ENCODE results near the gene NFATC2IP.

NFATC2IP gene

GRCh38 chr16:28905800-28906372, 44.9 kb upstream of the NFATC2IP start:
- H3K27ac ChIP-seq = no peak overlapping the region
- no peak for TF ChIP-seq ZFX (IDR thresholded peaks at IDR 0.05)
- TF ChIP-seq CTCF (conservative IDR thresholded peaks at IDR 0.05) = no peak

GRCh38 chr16:28910086-28911031, 40.4 kb upstream of the NFATC2IP start:
- H3K27ac ChIP-seq = no peak overlapping the region
- TF ChIP-seq CTCF (conservative IDR thresholded peaks at IDR 0.05) (no peak), ZFX (IDR thresholded peaks at IDR 0.05) (no peak)

GRCh38 chr16:28912558-28912957, 38.2 kb upstream of the NFATC2IP start:
- H3K27ac ChIP-seq = no peak overlapping the region
- no peak for TF ChIP-seq ZFX (IDR thresholded peaks at IDR 0.05)
- no peak for TF ChIP-seq CTCF (conservative IDR thresholded peaks at IDR 0.05)

- no peak overlapping the region for H3K27ac ChIP-seq
These were observed 36.6 kb upstream of the NFATC2IP start for GRCh38 chr16:28913946-28914724.

GRCh38 chr16:28915181-28915580, 35.6 kb upstream of the NFATC2IP start:
- no peak overlapping the region for H3K27ac ChIP-seq
- TF ChIP-seq CTCF (conservative IDR thresholded peaks at IDR 0.05) = no peak
- no peak for TF ChIP-seq ZFX (IDR thresholded peaks at IDR 0.05)

More at GRCh38 chr16:28913946-28914724, 36.6 kb upstream of the NFATC2IP start:
- TF ChIP-seq CTCF (conservative IDR thresholded peaks at IDR 0.05) (no peak), ZFX (IDR thresholded peaks at IDR 0.05) (no peak)

- no peak for TF ChIP-seq CTCF (conservative IDR thresholded peaks at IDR 0.05)
- TF ChIP-seq ZFX (IDR thresholded peaks at IDR 0.05) = no peak
- H3K27ac ChIP-seq = no peak overlapping the region
These were observed 33.6 kb upstream of the NFATC2IP start for GRCh38 chr16:28917095-28917494.

Data from C4-2B (cell line).